H9 (cell line): ENCODE results near the gene ABHD8. TPM values are rescaled to one million over a fixed set of nuclear protein-coding genes. Genes with fewer than 3 reads are reported as not detected.

Source experiments
- DNase-seq: peaks from one replicate; pipeline ENCODE4 v3.0.0-alpha.2; 2017
- H2AFZ ChIP-seq: one replicate; pipeline ENCODE4 v1.6.1; 2013; ENCODE audit warnings: mild to moderate bottlenecking, low read length, control low read depth, moderate library complexity
- H2AK5ac ChIP-seq: 2 replicates; pipeline ENCODE4 v1.6.1; 2013; ENCODE audit warnings: low read length, control low read depth, mixed read lengths; ENCODE audit not compliant: insufficient read length
- H2BK120ac ChIP-seq: one replicate; pipeline ENCODE4 v1.6.1; 2013; ENCODE audit warnings: low read depth, mild to moderate bottlenecking, low read length, control low read depth, inconsistent platforms; ENCODE audit not compliant: poor library complexity, severe bottlenecking
- H2BK12ac ChIP-seq: 2 replicates; pipeline ENCODE4 v1.6.1; 2013; ENCODE audit warnings: low read length, control low read depth, mixed read lengths, low read depth; ENCODE audit not compliant: insufficient read length
- H2BK15ac ChIP-seq: 2 replicates; pipeline ENCODE4 v1.6.1; 2013; ENCODE audit warnings: low read depth, low read length, control low read depth
- H2BK20ac ChIP-seq: one replicate; pipeline ENCODE4 v1.6.1; 2013; ENCODE audit warnings: low read depth, mild to moderate bottlenecking, low read length, control low read depth, inconsistent platforms; ENCODE audit not compliant: poor library complexity, severe bottlenecking
- H2BK5ac ChIP-seq: 2 replicates; pipeline ENCODE4 v1.6.1; 2013; ENCODE audit warnings: low read length, control low read depth, mixed read lengths; ENCODE audit not compliant: insufficient read length
- H3K14ac ChIP-seq: 2 replicates; pipeline ENCODE4 v1.6.1; 2013; ENCODE audit warnings: low read length, control low read depth; ENCODE audit not compliant: insufficient read depth
- H3K18ac ChIP-seq: 2 replicates; pipeline ENCODE4 v1.6.1; 2013; ENCODE audit warnings: low read depth, mild to moderate bottlenecking, mixed read lengths, low read length, control low read depth; ENCODE audit not compliant: insufficient read length
- H3K23ac ChIP-seq: 2 replicates; pipeline ENCODE4 v1.6.1; 2013; ENCODE audit warnings: low read length, control low read depth, mixed read lengths, low read depth; ENCODE audit not compliant: insufficient read length
- H3K23me2 ChIP-seq: 2 replicates; pipeline ENCODE4 v1.6.1; 2013; ENCODE audit warnings: low read depth, mild to moderate bottlenecking, mixed read lengths, low read length, control low read depth; ENCODE audit not compliant: insufficient read length, poor library complexity, severe bottlenecking
- H3K27ac ChIP-seq: 2 replicates; pipeline ENCODE4 v1.5.1; 2013; ENCODE audit warnings: low read length, control low read depth, mixed read lengths, low read depth; ENCODE audit not compliant: insufficient read length
- H3K27me3 ChIP-seq: 2 replicates; pipeline ENCODE4 v1.6.1; 2013; ENCODE audit warnings: low read length, control low read depth, inconsistent platforms; ENCODE audit not compliant: insufficient read depth
- H3K4ac ChIP-seq: 2 replicates; pipeline ENCODE4 v1.6.1; 2013; ENCODE audit warnings: low read depth, mild to moderate bottlenecking, control low read depth, inconsistent platforms, low read length, moderate library complexity
- H3K4me1 ChIP-seq: 2 replicates; pipeline ENCODE4 v1.6.1; 2013; ENCODE audit warnings: low read length, control low read depth, inconsistent platforms; ENCODE audit not compliant: insufficient read depth
- H3K4me2 ChIP-seq: 2 replicates; pipeline ENCODE4 v1.6.1; 2013; ENCODE audit warnings: low read length, control low read depth, mixed read lengths; ENCODE audit not compliant: insufficient read length, insufficient read depth
- H3K56ac ChIP-seq: 2 replicates; pipeline ENCODE4 v1.6.1; 2013; ENCODE audit warnings: low read depth, mild to moderate bottlenecking, mixed read lengths, low read length, control low read depth; ENCODE audit not compliant: insufficient read length
- H3K79me1 ChIP-seq: 2 replicates; pipeline ENCODE4 v1.6.1; 2013; ENCODE audit warnings: low read depth, mild to moderate bottlenecking, moderate library complexity, low read length, control low read depth, inconsistent platforms; ENCODE audit not compliant: insufficient read depth, poor library complexity, severe bottlenecking
- H3K79me2 ChIP-seq: 2 replicates; pipeline ENCODE4 v1.6.1; 2013; ENCODE audit warnings: low read length, control low read depth, inconsistent platforms; ENCODE audit not compliant: insufficient read depth
- H3K9ac ChIP-seq: 2 replicates; pipeline ENCODE4 v1.6.1; 2013; ENCODE audit warnings: low read length, control low read depth, mixed read lengths; ENCODE audit not compliant: insufficient read length; ENCODE audit errors: extremely low read depth
- H3K9me3 ChIP-seq: one replicate; pipeline ENCODE4 v1.6.1; 2013; ENCODE audit warnings: low read depth, low read length, inconsistent platforms; ENCODE audit not compliant: control insufficient read depth
- H3T11ph ChIP-seq: one replicate; pipeline ENCODE4 v1.6.1; 2013; ENCODE audit warnings: mild to moderate bottlenecking, low read length, control low read depth, inconsistent platforms
- H4K20me1 ChIP-seq: one replicate; pipeline ENCODE4 v1.6.1; 2013; ENCODE audit not compliant: control insufficient read depth, insufficient read length, insufficient read depth
- H4K5ac ChIP-seq: 2 replicates; pipeline ENCODE4 v1.6.1; 2013; ENCODE audit warnings: low read depth, mild to moderate bottlenecking, mixed read lengths, low read length, control low read depth; ENCODE audit not compliant: insufficient read length
- H4K8ac ChIP-seq: replicated peaks from 2 replicates; pipeline ENCODE4 v1.6.1; 2013; ENCODE audit warnings: low read length, control low read depth, mixed read lengths, low read depth; ENCODE audit not compliant: insufficient read length
- H4K91ac ChIP-seq: 2 replicates; pipeline ENCODE4 v1.6.1; 2013; ENCODE audit warnings: low read depth, mild to moderate bottlenecking, moderate library complexity, mixed read lengths, low read length, control low read depth; ENCODE audit not compliant: insufficient read length
- H3K27ac Mint-ChIP-seq, 3 experiments: 2 replicates in 2 of 3; 3 replicates in 1 of 3; pipeline ENCODE4 v1.8.0; 2020 to 2021; ENCODE audit warnings: mixed read lengths in 3 of 3, mild to moderate bottlenecking in 1 of 3, moderate library complexity in 1 of 3
- H3K27me3 Mint-ChIP-seq: 2 replicates; pipeline ENCODE4 v1.8.0; 2021; ENCODE audit warnings: low read depth, mild to moderate bottlenecking, moderate library complexity, mixed read lengths
- H3K36me3 Mint-ChIP-seq, 3 experiments: 2 replicates in 2 of 3; 3 replicates in 1 of 3; pipeline ENCODE4 v1.8.0; 2020 to 2021; ENCODE audit warnings: low read depth in 3 of 3, mixed read lengths in 3 of 3; ENCODE audit not compliant: insufficient read depth in 1 of 3
- H3K4me1 Mint-ChIP-seq, 2 experiments: 2 replicates each; pipeline ENCODE4 v1.8.0; 2020; ENCODE audit warnings: mixed read lengths in 2 of 2
- H3K4me3 Mint-ChIP-seq, 2 experiments: 2 replicates in 1 of 2; 3 replicates in 1 of 2; pipeline ENCODE4 v1.8.0; 2020 to 2021; ENCODE audit warnings: mild to moderate bottlenecking in 2 of 2, mixed read lengths in 2 of 2, moderate library complexity in 1 of 2
- H3K9me3 Mint-ChIP-seq, 2 experiments: 2 replicates in 1 of 2; 3 replicates in 1 of 2; pipeline ENCODE4 v1.8.0; 2020; ENCODE audit warnings: mild to moderate bottlenecking in 2 of 2, mixed read lengths in 2 of 2, moderate library complexity in 1 of 2
- CTCF ChIP-seq: fragments of 200-600 bp; sonication (generic); conservative IDR thresholded peaks from 3 replicates; pipeline ENCODE4 v1.8.0; 2021; ENCODE audit warnings: antibody characterized with exemption, mild to moderate bottlenecking
- WGBS: extraction: QIAGEN DNeasy Blood & Tissue Kit; methylation state at CpG from one replicate; pipeline ENCODE4 v1.1.7; 2013; ENCODE audit warnings: missing lambda C conversion rate, low lambda C conversion rate, mixed read lengths; ENCODE audit not compliant: insufficient read length; ENCODE audit errors: extremely low coverage; 5-methylcytosine and 5-hydroxymethylcytosine counted together
- total RNA-seq: library from RNA; stranded (reverse); gene quantifications from 2 replicates; pipeline ENCODE4 v1.2.1, GENCODE V29; 2021

ABHD8 gene
- total RNA-seq, 1 experiment from 2014 or later = 11.7 TPM

- Histone ChIP-seq H4K20me1 (no peaks in the 10 kb centered on the region), H3K4me2 (no peak overlapping the region), H3K27ac (no peak overlapping the region), H2BK5ac (no peak overlapping the region), H4K8ac (no peak overlapping the region), H4K5ac (no peak overlapping the region), H4K91ac (no peak overlapping the region), H2AFZ (no peak overlapping the region), H3K79me2 (no peaks in the 10 kb centered on the region), H2BK12ac (no peak overlapping the region), H2BK15ac (no peak overlapping the region), H2BK120ac (no peak overlapping the region), H3K56ac (no peak overlapping the region), H2AK5ac (no peak overlapping the region), H3K9ac (no peak overlapping the region), H3K18ac (no peak overlapping the region), H2BK20ac (no peak overlapping the region), H3T11ph (no peak overlapping the region), H3K14ac (no peak overlapping the region), H3K4me1 (peaks cover 4% of the 10 kb centered on the region; the same call in 1 of the 2 replicates), H3K4ac (no peak overlapping the region), H3K23me2 (peaks cover 5% of the 10 kb centered on the region), H3K79me1 (peaks cover 10% of the 10 kb centered on the region), H3K27me3 (no peaks in the 10 kb centered on the region), H3K9me3 (no peaks in the 10 kb centered on the region), H3K23ac (no peak overlapping the region)
- Mint-ChIP-seq H3K4me3 (peak overlapping the region; percentile 94 to 96), H3K9me3 (no peaks in the 10 kb centered on the region; a peak in 1 of 5 replicates), H3K27me3 (peaks cover 1% of the 10 kb centered on the region), H3K36me3 (peaks cover 11 to 24% (median 22%) of the 10 kb centered on the region in 3 experiments), H3K4me1 (peaks cover 15 to 27% of the 10 kb centered on the region in 2 experiments), H3K27ac (peak overlapping the region; percentile 63 to 93 (median 65); a peak in 5 of 7 replicates)
- DNase-seq = no peak
- TF ChIP-seq CTCF = no peak
- WGBS = no CpG with 5 or more reads among the region's 12 CpGs
Observed at GRCh38 chr19:17266589-17266974, 36.6 kb downstream of the ABHD8 start.
